ENCODE results near the gene POU2F3. TPM values are rescaled to one million over a fixed set of nuclear protein-coding genes. Genes with fewer than 3 reads are reported as not detected.

Gene POU2F3
- total and polyA plus RNA-seq, 4 donors: 2.6 to 3.9 (median 3.1) TPM

DNA sequence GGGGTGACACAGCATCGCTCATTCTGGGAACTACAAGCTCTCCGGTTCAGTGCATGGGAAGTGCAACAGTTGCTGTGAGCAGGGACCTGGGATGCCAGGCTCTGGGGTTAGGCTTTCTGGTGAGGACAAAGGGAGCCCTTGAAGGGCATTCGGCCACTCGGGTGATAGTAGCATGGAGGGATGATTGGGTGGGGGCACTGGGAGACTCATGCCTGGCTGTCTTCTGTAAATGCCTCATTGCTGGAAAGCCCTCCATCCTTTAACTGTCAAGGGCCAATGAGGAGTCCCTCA lies 19.2 kb upstream of the POU2F3 start:
- Histone ChIP-seq H3K27me3 (ENCODE audit: control insufficient read depth in 3 of 3, insufficient read depth in 3 of 3, low read length in 2 of 3) (no peaks in the 10 kb centered on the region), H3K9me3 (ENCODE audit: control insufficient read depth in 4 of 4, insufficient read depth in 3 of 4, low read length in 3 of 4) (no peaks in the 10 kb centered on the region), H3K4me3 (no peak overlapping the region), H3K4me1 (ENCODE audit: control insufficient read depth in 5 of 5, insufficient read depth in 5 of 5, low read length in 5 of 5) (peaks cover 0 to 48% (median 19%) of the 10 kb centered on the region in 5 donors), H3K9ac (ENCODE audit: insufficient read depth in 1 of 2, low read length in 2 of 2) (no peak overlapping the region), H3K27ac (ENCODE audit: low read depth in 1 of 2, low read length in 1 of 2) (no peak overlapping the region), H3K36me3 (ENCODE audit: control insufficient read depth in 4 of 4, insufficient read depth in 4 of 4, low read length in 4 of 4) (peaks cover 0 to 6% (median 2%) of the 10 kb centered on the region in 4 donors)
- no peak for DNase-seq
- 93 to 94% methylated on average over 4 of the region's 4 CpGs for WGBS, 2 donors
- no peak for ATAC-seq (ENCODE audit: insufficient read depth, low FRiP score)
- TF ChIP-seq, protein P1, sequence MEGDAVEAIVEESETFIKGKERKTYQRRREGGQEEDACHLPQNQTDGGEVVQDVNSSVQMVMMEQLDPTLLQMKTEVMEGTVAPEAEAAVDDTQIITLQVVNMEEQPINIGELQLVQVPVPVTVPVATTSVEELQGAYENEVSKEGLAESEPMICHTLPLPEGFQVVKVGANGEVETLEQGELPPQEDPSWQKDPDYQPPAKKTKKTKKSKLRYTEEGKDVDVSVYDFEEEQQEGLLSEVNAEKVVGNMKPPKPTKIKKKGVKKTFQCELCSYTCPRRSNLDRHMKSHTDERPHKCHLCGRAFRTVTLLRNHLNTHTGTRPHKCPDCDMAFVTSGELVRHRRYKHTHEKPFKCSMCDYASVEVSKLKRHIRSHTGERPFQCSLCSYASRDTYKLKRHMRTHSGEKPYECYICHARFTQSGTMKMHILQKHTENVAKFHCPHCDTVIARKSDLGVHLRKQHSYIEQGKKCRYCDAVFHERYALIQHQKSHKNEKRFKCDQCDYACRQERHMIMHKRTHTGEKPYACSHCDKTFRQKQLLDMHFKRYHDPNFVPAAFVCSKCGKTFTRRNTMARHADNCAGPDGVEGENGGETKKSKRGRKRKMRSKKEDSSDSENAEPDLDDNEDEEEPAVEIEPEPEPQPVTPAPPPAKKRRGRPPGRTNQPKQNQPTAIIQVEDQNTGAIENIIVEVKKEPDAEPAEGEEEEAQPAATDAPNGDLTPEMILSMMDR (IDR thresholded peaks at IDR 0.05; ENCODE audit: control extremely low read depth, extremely low read depth): no peak

DNA sequence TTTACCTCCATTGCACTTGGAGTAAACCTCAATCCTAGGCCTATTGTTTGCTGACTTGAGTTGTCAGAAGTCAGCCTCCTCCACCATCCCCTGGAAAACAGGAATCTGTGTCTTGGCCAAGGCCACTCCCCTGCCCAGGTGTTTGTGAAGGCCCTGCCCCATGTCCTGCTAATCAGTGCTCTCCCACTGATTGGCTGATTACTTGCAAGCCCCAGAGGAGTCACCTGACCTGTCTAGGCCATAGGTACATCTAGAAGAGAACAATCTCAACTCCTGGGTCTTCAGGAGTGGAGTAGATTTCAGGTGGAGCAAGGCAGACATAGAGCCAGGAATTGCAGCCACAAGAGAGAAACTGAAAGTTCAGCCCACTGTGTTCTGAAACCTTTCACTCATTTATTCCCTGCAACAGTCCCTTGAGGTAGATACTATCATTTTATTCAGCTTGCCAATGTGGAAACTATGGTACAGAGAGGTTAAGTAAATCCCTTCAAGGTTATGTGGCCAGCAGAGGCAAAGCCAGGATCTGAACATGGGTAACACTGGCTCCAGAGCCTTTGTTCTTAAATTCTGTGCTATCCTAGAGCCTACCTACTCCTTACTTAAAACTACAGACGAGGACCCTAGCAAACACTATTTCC lies 18.7 kb upstream of the POU2F3 start:
- WGBS, 2 donors: 89 to 93% methylated on average over 1 of the region's 1 CpG
- Histone ChIP-seq H3K36me3 (ENCODE audit: control insufficient read depth in 4 of 4, insufficient read depth in 4 of 4, low read length in 4 of 4) (peaks cover 0 to 6% (median 2%) of the 10 kb centered on the region in 4 donors), H3K4me1 (ENCODE audit: control insufficient read depth in 5 of 5, insufficient read depth in 5 of 5, low read length in 5 of 5) (peaks cover 0 to 48% (median 19%) of the 10 kb centered on the region in 5 donors), H3K27me3 (ENCODE audit: control insufficient read depth in 3 of 3, insufficient read depth in 3 of 3, low read length in 2 of 3) (no peaks in the 10 kb centered on the region), H3K4me3 (no peak overlapping the region), H3K27ac (ENCODE audit: low read depth in 1 of 2, low read length in 1 of 2) (no peak overlapping the region), H3K9me3 (ENCODE audit: control insufficient read depth in 4 of 4, insufficient read depth in 3 of 4, low read length in 3 of 4) (no peaks in the 10 kb centered on the region), H3K9ac (ENCODE audit: insufficient read depth in 1 of 2, low read length in 2 of 2) (no peak overlapping the region)
- ATAC-seq (ENCODE audit: insufficient read depth, low FRiP score): no peak
- TF ChIP-seq, protein P1 (IDR thresholded peaks at IDR 0.05; ENCODE audit: control extremely low read depth, extremely low read depth): no peak
- no peak for DNase-seq

DNA sequence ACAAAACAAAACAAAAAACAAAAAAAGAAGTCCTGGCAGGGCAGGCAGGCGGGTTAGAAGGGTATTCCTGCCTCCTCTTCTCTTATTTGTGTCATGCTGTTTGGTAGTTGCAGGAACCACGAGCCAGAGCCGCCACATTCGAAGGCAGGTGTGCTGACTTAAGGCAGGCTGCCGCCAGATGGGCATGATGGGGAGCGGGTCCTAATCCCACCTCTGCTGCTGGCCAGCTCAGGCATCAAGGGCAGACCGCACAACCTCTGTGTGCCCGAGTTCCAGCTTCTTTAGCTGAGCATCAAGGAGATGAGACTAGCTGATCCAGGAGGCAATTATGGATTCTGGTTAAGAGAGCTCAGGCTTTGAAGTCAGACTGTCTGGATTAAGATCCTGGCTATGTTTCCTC lies 17.0 kb upstream of the POU2F3 start:
- no peak for DNase-seq
- H3K27ac ChIP-seq (ENCODE audit: low read depth in 1 of 2, low read length in 1 of 2): no peak overlapping the region
- ATAC-seq (ENCODE audit: insufficient read depth, low FRiP score): no peak
- H3K9me3 ChIP-seq (ENCODE audit: control insufficient read depth in 4 of 4, insufficient read depth in 3 of 4, low read length in 3 of 4): no peaks in the 10 kb centered on the region
- peaks cover 0 to 6% (median 2%) of the 10 kb centered on the region in 4 donors for H3K36me3 ChIP-seq (ENCODE audit: control insufficient read depth in 4 of 4, insufficient read depth in 4 of 4, low read length in 4 of 4)
- no peaks in the 10 kb centered on the region for H3K27me3 ChIP-seq (ENCODE audit: control insufficient read depth in 3 of 3, insufficient read depth in 3 of 3, low read length in 2 of 3)
- H3K9ac ChIP-seq (ENCODE audit: insufficient read depth in 1 of 2, low read length in 2 of 2): no peak overlapping the region
- H3K4me3 ChIP-seq: no peak overlapping the region
- TF ChIP-seq, protein P1 (IDR thresholded peaks at IDR 0.05; ENCODE audit: control extremely low read depth, extremely low read depth): no peak
- 90 to 91% methylated on average over 8 of the region's 8 CpGs for WGBS, 2 donors
- peaks cover 0 to 39% (median 16%) of the 10 kb centered on the region in 5 donors for H3K4me1 ChIP-seq (ENCODE audit: control insufficient read depth in 5 of 5, insufficient read depth in 5 of 5, low read length in 5 of 5)

DNA sequence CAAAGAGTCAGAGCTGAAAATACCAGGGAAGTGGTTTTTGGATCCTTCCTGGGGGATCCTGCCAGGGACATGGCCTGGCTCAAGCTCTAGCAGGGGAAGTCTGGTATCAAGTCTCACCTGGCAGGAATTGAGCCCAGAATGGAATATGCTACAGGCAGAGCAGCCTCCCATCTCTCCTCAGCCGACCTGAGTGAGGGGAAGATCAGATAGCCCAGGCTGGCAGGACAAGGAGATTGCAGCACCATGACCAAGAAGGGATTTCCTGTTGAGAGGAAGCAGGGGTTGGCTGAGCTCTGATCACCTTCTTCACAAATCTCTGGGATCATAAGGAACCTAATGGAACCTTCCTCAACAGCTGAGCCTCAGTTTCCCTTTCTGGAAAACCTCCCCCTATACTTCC lies 16.1 kb upstream of the POU2F3 start:
- TF ChIP-seq, protein P1 (IDR thresholded peaks at IDR 0.05; ENCODE audit: control extremely low read depth, extremely low read depth): no peak
- no peak overlapping the region for H3K27ac ChIP-seq (ENCODE audit: low read depth in 1 of 2, low read length in 1 of 2)
- no peak for DNase-seq
- no peaks in the 10 kb centered on the region for H3K9me3 ChIP-seq (ENCODE audit: control insufficient read depth in 4 of 4, insufficient read depth in 3 of 4, low read length in 3 of 4)
- peaks cover 0 to 31% (median 8%) of the 10 kb centered on the region in 5 donors for H3K4me1 ChIP-seq (ENCODE audit: control insufficient read depth in 5 of 5, insufficient read depth in 5 of 5, low read length in 5 of 5)
- WGBS, 2 donors: 6 to 21% methylated on average over 1 of the region's 1 CpG
- H3K27me3 ChIP-seq (ENCODE audit: control insufficient read depth in 3 of 3, insufficient read depth in 3 of 3, low read length in 2 of 3): no peaks in the 10 kb centered on the region
- ATAC-seq (ENCODE audit: insufficient read depth, low FRiP score): no peak
- no peak overlapping the region for H3K4me3 ChIP-seq
- no peak overlapping the region for H3K9ac ChIP-seq (ENCODE audit: insufficient read depth in 1 of 2, low read length in 2 of 2)
- H3K36me3 ChIP-seq (ENCODE audit: control insufficient read depth in 4 of 4, insufficient read depth in 4 of 4, low read length in 4 of 4): peaks cover 0 to 6% (median 2%) of the 10 kb centered on the region in 4 donors

Measured in lung (tissue), 12 donors.